Stimulated activated effector memory CD8-positive, alpha-beta T cell treated with anti-CD3 and anti-CD28 coated beads, Interleukin-12 subunit alpha, Interleukin-12 subunit beta, amount 100 ng/mL, for 72 hours (primary cell): ENCODE results near the gene ZNF407.

Source experiments
- ATAC-seq: fragments of 150-1000 bp; cut with Tn5 transposase; 2 replicates; pipeline ENCODE4 v1.10.0; 2021
- DNase-seq, 2 donors: peaks; one replicate each; pipeline ENCODE4 v3.0.0; 2021 to 2022; ENCODE audit warnings: low spot score in 2 of 2
- H3K27ac Mint-ChIP-seq: one replicate; pipeline ENCODE4 v1.8.0; 2022; ENCODE audit warnings: mild to moderate bottlenecking, mixed read lengths
- H3K36me3 Mint-ChIP-seq: one replicate; pipeline ENCODE4 v1.8.0; 2022; ENCODE audit warnings: mild to moderate bottlenecking, mixed read lengths
- H3K4me1 Mint-ChIP-seq: one replicate; pipeline ENCODE4 v1.8.0; 2022; ENCODE audit warnings: mixed read lengths
- H3K4me3 Mint-ChIP-seq: one replicate; pipeline ENCODE4 v1.8.0; 2022; ENCODE audit warnings: mild to moderate bottlenecking, mixed read lengths
- H3K9me3 Mint-ChIP-seq: one replicate; pipeline ENCODE4 v1.8.0; 2022; ENCODE audit warnings: mixed read lengths

Gene ZNF407

GRCh38 chr18:74734013-74734444 lies 136.4 kb downstream of the ZNF407 start:
- Mint-ChIP-seq H3K9me3 (no peaks in the 10 kb centered on the region), H3K4me3 (no peak overlapping the region), H3K36me3 (no peaks in the 10 kb centered on the region), H3K4me1 (peaks cover 5% of the 10 kb centered on the region), H3K27ac (no peak overlapping the region)
- DNase-seq: no peak
- no peak for ATAC-seq

GRCh38 chr18:74739926-74740325 lies 142.3 kb downstream of the ZNF407 start:
- ATAC-seq: no peak
- H3K36me3 Mint-ChIP-seq: no peaks in the 10 kb centered on the region
- H3K27ac Mint-ChIP-seq: no peak overlapping the region
- H3K9me3 Mint-ChIP-seq: no peaks in the 10 kb centered on the region
- DNase-seq: no peak
- H3K4me1 Mint-ChIP-seq: no peaks in the 10 kb centered on the region
- no peak overlapping the region for H3K4me3 Mint-ChIP-seq

GRCh38 chr18:74742573-74743243 lies 145.0 kb downstream of the ZNF407 start:
- Mint-ChIP-seq H3K9me3 (no peaks in the 10 kb centered on the region), H3K36me3 (no peaks in the 10 kb centered on the region), H3K4me1 (no peaks in the 10 kb centered on the region)

GRCh38 chr18:74745633-74746403 lies 148.1 kb downstream of the ZNF407 start:
- no peaks in the 10 kb centered on the region for H3K9me3 Mint-ChIP-seq
- H3K4me3 Mint-ChIP-seq: no peak overlapping the region
- DNase-seq (no peak), ATAC-seq (no peak)
- H3K27ac Mint-ChIP-seq: no peak overlapping the region
- no peaks in the 10 kb centered on the region for H3K36me3 Mint-ChIP-seq
- H3K4me1 Mint-ChIP-seq: no peaks in the 10 kb centered on the region

More at GRCh38 chr18:74742573-74743243, 145.0 kb downstream of the ZNF407 start:
- H3K27ac Mint-ChIP-seq: no peak overlapping the region
- DNase-seq: no peak
- no peak for ATAC-seq
- H3K4me3 Mint-ChIP-seq: no peak overlapping the region

GRCh38 chr18:74748809-74749208 lies 151.1 kb downstream of the ZNF407 start:
- Mint-ChIP-seq H3K9me3 (no peaks in the 10 kb centered on the region), H3K4me3 (no peak overlapping the region), H3K4me1 (no peaks in the 10 kb centered on the region), H3K27ac (no peak overlapping the region), H3K36me3 (no peaks in the 10 kb centered on the region)
- ATAC-seq (no peak), DNase-seq (no peak)

GRCh38 chr18:74758995-74759394 lies 161.3 kb downstream of the ZNF407 start:
- Mint-ChIP-seq H3K4me1 (peaks cover 7% of the 10 kb centered on the region), H3K27ac (no peak overlapping the region), H3K4me3 (no peak overlapping the region), H3K9me3 (peaks cover 17% of the 10 kb centered on the region), H3K36me3 (no peaks in the 10 kb centered on the region)
- DNase-seq: no peak
- no peak for ATAC-seq

GRCh38 chr18:74760026-74760425 lies 162.4 kb downstream of the ZNF407 start:
- DNase-seq (no peak), ATAC-seq (no peak)
- Mint-ChIP-seq H3K27ac (no peak overlapping the region), H3K36me3 (no peaks in the 10 kb centered on the region), H3K9me3 (peaks cover 15% of the 10 kb centered on the region), H3K4me3 (no peak overlapping the region), H3K4me1 (no peaks in the 10 kb centered on the region)

GRCh38 chr18:74760436-74760835 lies 162.8 kb downstream of the ZNF407 start:
- no peaks in the 10 kb centered on the region for H3K36me3 Mint-ChIP-seq
- H3K9me3 Mint-ChIP-seq: peaks cover 15% of the 10 kb centered on the region

GRCh38 chr18:74766251-74766650 lies 168.6 kb downstream of the ZNF407 start:
- Mint-ChIP-seq H3K27ac (no peak overlapping the region), H3K4me1 (no peaks in the 10 kb centered on the region), H3K4me3 (no peak overlapping the region), H3K36me3 (no peaks in the 10 kb centered on the region), H3K9me3 (peaks cover 4% of the 10 kb centered on the region)
- ATAC-seq (no peak), DNase-seq (no peak)

More at GRCh38 chr18:74760436-74760835, 162.8 kb downstream of the ZNF407 start:
- Mint-ChIP-seq H3K4me3 (no peak overlapping the region), H3K27ac (no peak overlapping the region), H3K4me1 (no peaks in the 10 kb centered on the region)
- DNase-seq (no peak), ATAC-seq (no peak)

GRCh38 chr18:74768096-74768495 lies 170.4 kb downstream of the ZNF407 start:
- Mint-ChIP-seq H3K4me3 (no peak overlapping the region), H3K27ac (no peak overlapping the region), H3K36me3 (no peaks in the 10 kb centered on the region), H3K4me1 (no peaks in the 10 kb centered on the region), H3K9me3 (peaks cover 4% of the 10 kb centered on the region)
- ATAC-seq (no peak), DNase-seq (no peak)

GRCh38 chr18:74773171-74773624 lies 175.5 kb downstream of the ZNF407 start:
- DNase-seq: no peak
- no peaks in the 10 kb centered on the region for H3K9me3 Mint-ChIP-seq
- no peaks in the 10 kb centered on the region for H3K36me3 Mint-ChIP-seq
- H3K27ac Mint-ChIP-seq: no peak overlapping the region
- H3K4me1 Mint-ChIP-seq: peaks cover 3% of the 10 kb centered on the region
- H3K4me3 Mint-ChIP-seq: no peak overlapping the region
- ATAC-seq: no peak

- no peak for ATAC-seq
- Mint-ChIP-seq H3K27ac (no peak overlapping the region), H3K9me3 (no peaks in the 10 kb centered on the region), H3K4me3 (no peak overlapping the region), H3K4me1 (peaks cover 5% of the 10 kb centered on the region), H3K36me3 (no peaks in the 10 kb centered on the region)
- DNase-seq: no peak
Measured at GRCh38 chr18:74774486-74774885, 176.8 kb downstream of the ZNF407 start.

- DNase-seq: no peak
- no peak for ATAC-seq
- Mint-ChIP-seq H3K4me3 (no peak overlapping the region), H3K9me3 (no peaks in the 10 kb centered on the region), H3K27ac (no peak overlapping the region), H3K36me3 (no peaks in the 10 kb centered on the region), H3K4me1 (peaks cover 5% of the 10 kb centered on the region)
Measured at GRCh38 chr18:74775239-74775638, 177.6 kb downstream of the ZNF407 start.

GRCh38 chr18:74778191-74778847 lies 180.6 kb downstream of the ZNF407 start:
- no peak for ATAC-seq
- Mint-ChIP-seq H3K27ac (no peak overlapping the region), H3K9me3 (no peaks in the 10 kb centered on the region), H3K36me3 (peaks cover 10% of the 10 kb centered on the region), H3K4me1 (peaks cover 5% of the 10 kb centered on the region), H3K4me3 (no peak overlapping the region)
- DNase-seq: no peak

GRCh38 chr18:74784752-74785151 lies 187.1 kb downstream of the ZNF407 start:
- Mint-ChIP-seq H3K36me3 (peaks cover 10% of the 10 kb centered on the region), H3K9me3 (no peaks in the 10 kb centered on the region), H3K4me1 (no peaks in the 10 kb centered on the region), H3K4me3 (no peak overlapping the region), H3K27ac (no peak overlapping the region)
- DNase-seq (no peak), ATAC-seq (peak; percentile 51)
